Ishikawa (cell line): ENCODE data around the gene DUSP16.

Experiments used
- CEBPB ChIP-seq: IDR thresholded peaks from 2 replicates; pipeline ENCODE4 v1.6.1; 2012
- CREB1 ChIP-seq: IDR thresholded peaks from 2 replicates; pipeline ENCODE4 v1.6.1; 2012; ENCODE audit warnings: low read depth
- EGR1 ChIP-seq: IDR thresholded peaks from 2 replicates; pipeline ENCODE4 v1.6.1; 2012
- EP300 ChIP-seq: IDR thresholded peaks from 2 replicates; pipeline ENCODE4 v1.6.1; 2012; ENCODE audit warnings: borderline replicate concordance
- FOXM1 ChIP-seq: IDR thresholded peaks from 2 replicates; pipeline ENCODE4 v1.6.1; 2012; ENCODE audit warnings: low read depth, borderline replicate concordance
- MAX ChIP-seq: IDR thresholded peaks from 2 replicates; pipeline ENCODE4 v1.6.1; 2012
- NFIC ChIP-seq: IDR thresholded peaks from 2 replicates; pipeline ENCODE4 v1.6.1; 2012
- RAD21 ChIP-seq: IDR thresholded peaks from 2 replicates; pipeline ENCODE4 v1.6.1; 2012; ENCODE audit warnings: low read depth
- REST ChIP-seq: IDR thresholded peaks from 2 replicates; pipeline ENCODE4 v1.6.1; 2012; ENCODE audit warnings: low read depth, mild to moderate bottlenecking
- TAF1 ChIP-seq: IDR thresholded peaks from 2 replicates; pipeline ENCODE4 v1.6.1; 2012; ENCODE audit warnings: low read depth, mild to moderate bottlenecking
- TCF12 ChIP-seq: IDR thresholded peaks from 2 replicates; pipeline ENCODE4 v1.6.1; 2012; ENCODE audit warnings: low read depth
- TEAD4 ChIP-seq: IDR thresholded peaks from 2 replicates; pipeline ENCODE4 v1.6.1; 2012
- USF1 ChIP-seq: IDR thresholded peaks from 2 replicates; pipeline ENCODE4 v1.6.1; 2012
- YY1 ChIP-seq: IDR thresholded peaks from 2 replicates; pipeline ENCODE4 v1.6.1; 2012; ENCODE audit warnings: low read depth
- ZBTB7A ChIP-seq: IDR thresholded peaks from 2 replicates; pipeline ENCODE4 v1.6.1; 2012; ENCODE audit warnings: low read depth

The DUSP16 gene

GRCh38 chr12:12541782-12542181, 20.9 kb downstream of the DUSP16 start:
- TF ChIP-seq USF1, result no peak
- TF ChIP-seq ZBTB7A, result no peak
- no peak for TF ChIP-seq EP300
- no peak for TF ChIP-seq MAX
- no peak for TF ChIP-seq CEBPB
- TF ChIP-seq RAD21, result no peak
- TF ChIP-seq CREB1, result no peak
- no peak for TF ChIP-seq TCF12
- no peak for TF ChIP-seq NFIC
- no peak for TF ChIP-seq TAF1
- TF ChIP-seq REST, result no peak
- TF ChIP-seq EGR1, result no peak
- TF ChIP-seq YY1, result no peak
- TF ChIP-seq TEAD4, result no peak

GRCh38 chr12:12540261-12541013, 22.2 kb downstream of the DUSP16 start:
- TF ChIP-seq TEAD4 (no peak), CREB1 (no peak), EP300 (no peak), ZBTB7A (no peak), MAX (no peak), REST (no peak), NFIC (no peak), FOXM1 (no peak), TCF12 (no peak), YY1 (no peak)

- TF ChIP-seq CREB1 (no peak), TEAD4 (no peak)
Measured at GRCh38 chr12:12539028-12539810, 23.4 kb downstream of the DUSP16 start.

GRCh38 chr12:12538535-12538934, 24.1 kb downstream of the DUSP16 start:
- no peak for TF ChIP-seq CREB1
- TF ChIP-seq ZBTB7A, result no peak
- no peak for TF ChIP-seq TCF12
- TF ChIP-seq MAX, result no peak
- no peak for TF ChIP-seq REST
- no peak for TF ChIP-seq RAD21
- TF ChIP-seq CEBPB, result 0 out of 2 replicates have a peak, but pooled peaks have one; percentile 6

- TF ChIP-seq REST (no peak), NFIC (no peak), TCF12 (no peak), USF1 (no peak), CEBPB (no peak)
Measured at GRCh38 chr12:12537421-12537820, 25.2 kb downstream of the DUSP16 start.
